DND-41 (cell line): ENCODE data around the gene VEGFC.

ENCODE experiments used
- ATAC-seq: fragments of 200-7000 bp; cut with Tn5 transposase; 3 replicates; pipeline ENCODE4 v1.9.1; 2021; ENCODE audit warnings: low read depth; ENCODE audit not compliant: insufficient read depth
- DNase-seq: peaks from one replicate; pipeline ENCODE4 v3.0.0-alpha.2; 2020
- H2AFZ ChIP-seq: 2 replicates; pipeline ENCODE4 v1.6.0; 2012; ENCODE audit warnings: low read depth, low read length
- H3K27ac ChIP-seq: 2 replicates; pipeline ENCODE4 v1.5.1; 2012; ENCODE audit warnings: low read length, inconsistent platforms
- H3K27me3 ChIP-seq: fragments of 200-600 bp; sonication (generic); 2 replicates; pipeline ENCODE4 v1.6.0; 2012; ENCODE audit warnings: low read length, mild to moderate bottlenecking, inconsistent platforms; ENCODE audit not compliant: insufficient read depth, poor library complexity
- H3K36me3 ChIP-seq: 2 replicates; pipeline ENCODE4 v1.5.1; 2012; ENCODE audit warnings: low read length, inconsistent platforms; ENCODE audit not compliant: insufficient read depth
- H3K4me1 ChIP-seq: 2 replicates; pipeline ENCODE4 v1.5.1; 2012; ENCODE audit warnings: mild to moderate bottlenecking, low read length; ENCODE audit not compliant: insufficient read depth
- H3K4me2 ChIP-seq: 2 replicates; pipeline ENCODE4 v1.6.0; 2012; ENCODE audit warnings: mild to moderate bottlenecking, moderate library complexity, low read length, inconsistent platforms; ENCODE audit not compliant: insufficient read depth
- H3K4me3 ChIP-seq, 2 experiments: fragments of 200-600 bp in 1 of 2; shearing (Covaris generic) in 1 of 2; 2 replicates each; pipeline ENCODE4 v1.5.1; 2012 to 2016; ENCODE audit warnings: inconsistent platforms in 2 of 2, low read length in 2 of 2, mild to moderate bottlenecking in 2 of 2, low read depth in 1 of 2, moderate library complexity in 1 of 2
- H3K79me2 ChIP-seq: 2 replicates; pipeline ENCODE4 v1.6.0; 2012; ENCODE audit warnings: low read length, inconsistent platforms; ENCODE audit not compliant: insufficient read depth
- H3K9ac ChIP-seq: 2 replicates; pipeline ENCODE4 v1.6.0; 2012; ENCODE audit warnings: low read depth, mild to moderate bottlenecking, inconsistent platforms, low read length, moderate library complexity
- H3K9me3 ChIP-seq: 2 replicates; pipeline ENCODE4 v1.5.1; 2012; ENCODE audit warnings: low read length, moderate library complexity, mild to moderate bottlenecking, inconsistent platforms; ENCODE audit not compliant: insufficient read depth, severe bottlenecking
- H4K20me1 ChIP-seq: 2 replicates; pipeline ENCODE4 v1.6.0; 2012; ENCODE audit warnings: low read length; ENCODE audit not compliant: insufficient read depth
- CTCF ChIP-seq: IDR thresholded peaks from 2 replicates; pipeline ENCODE4 v1.5.1; 2012; ENCODE audit warnings: borderline replicate concordance, low read length, moderate library complexity, mild to moderate bottlenecking; ENCODE audit not compliant: poor library complexity, severe bottlenecking; ENCODE audit errors: extremely low read depth
- EZH2 ChIP-seq: IDR thresholded peaks from 3 replicates; pipeline ENCODE4 v1.6.1; 2012; ENCODE audit warnings: borderline replicate concordance, low read depth, mild to moderate bottlenecking, moderate library complexity, low read length, inconsistent platforms; ENCODE audit not compliant: severe bottlenecking

Gene VEGFC

GRCh38 chr4:176782794-176783193 is 9.9 kb downstream of the VEGFC start:
- ATAC-seq (no peak), DNase-seq (no peak)
- H3K4me2 ChIP-seq, result no peak overlapping the region
- no peak overlapping the region for H3K4me3 ChIP-seq
- H3K79me2 ChIP-seq, result no peaks in the 10 kb centered on the region
- no peaks in the 10 kb centered on the region for H3K27me3 ChIP-seq
- no peak overlapping the region for H3K9ac ChIP-seq
- H3K9me3 ChIP-seq, result no peaks in the 10 kb centered on the region
- H4K20me1 ChIP-seq, result no peaks in the 10 kb centered on the region
- H3K36me3 ChIP-seq, result no peaks in the 10 kb centered on the region
- no peak overlapping the region for H2AFZ ChIP-seq
- H3K4me1 ChIP-seq, result no peaks in the 10 kb centered on the region
- no peak overlapping the region for H3K27ac ChIP-seq
- TF ChIP-seq CTCF, result no peak
- TF ChIP-seq EZH2, result no peak

- Histone ChIP-seq H3K27me3 (no peaks in the 10 kb centered on the region), H3K36me3 (no peaks in the 10 kb centered on the region), H2AFZ (no peak overlapping the region), H3K79me2 (no peaks in the 10 kb centered on the region), H3K4me2 (no peak overlapping the region), H3K9me3 (no peaks in the 10 kb centered on the region), H3K9ac (no peak overlapping the region), H3K4me3 (no peak overlapping the region), H4K20me1 (no peaks in the 10 kb centered on the region), H3K4me1 (no peaks in the 10 kb centered on the region), H3K27ac (no peak overlapping the region)
- DNase-seq (no peak), ATAC-seq (no peak)
- TF ChIP-seq CTCF (no peak), EZH2 (no peak)
These were observed 10.5 kb downstream of the VEGFC start for GRCh38 chr4:176782191-176782590.

- DNase-seq, result no peak
- H3K9ac ChIP-seq, result no peak overlapping the region
- no peak for ATAC-seq
- H3K9me3 ChIP-seq, result no peaks in the 10 kb centered on the region
- no peak for TF ChIP-seq CTCF
- H2AFZ ChIP-seq, result no peak overlapping the region
- H4K20me1 ChIP-seq, result no peaks in the 10 kb centered on the region
- no peaks in the 10 kb centered on the region for H3K4me1 ChIP-seq
- H3K4me3 ChIP-seq, result no peak overlapping the region
- H3K36me3 ChIP-seq, result no peaks in the 10 kb centered on the region
- H3K4me2 ChIP-seq, result no peak overlapping the region
- H3K79me2 ChIP-seq, result no peaks in the 10 kb centered on the region
- H3K27me3 ChIP-seq, result no peaks in the 10 kb centered on the region
- no peak overlapping the region for H3K27ac ChIP-seq
These were observed 11.0 kb downstream of the VEGFC start for GRCh38 chr4:176781739-176782100.

GRCh38 chr4:176780995-176781738 is 11.6 kb downstream of the VEGFC start:
- Histone ChIP-seq H3K4me1 (no peaks in the 10 kb centered on the region), H3K9me3 (no peaks in the 10 kb centered on the region), H3K4me3 (no peak overlapping the region), H2AFZ (no peak overlapping the region), H3K27ac (no peak overlapping the region), H3K4me2 (no peak overlapping the region), H3K27me3 (no peaks in the 10 kb centered on the region), H3K36me3 (0 out of 2 replicates have a peak, but pooled peaks cover 3% of the 10 kb centered on the region), H4K20me1 (no peaks in the 10 kb centered on the region), H3K79me2 (no peaks in the 10 kb centered on the region), H3K9ac (no peak overlapping the region)
- TF ChIP-seq CTCF (no peak), EZH2 (no peak)
- DNase-seq (no peak), ATAC-seq (no peak)
